CD4-positive, alpha-beta memory T cell (primary cell): ENCODE results near the gene AGAP1. TPM values are rescaled to one million over a fixed set of nuclear protein-coding genes. Genes with fewer than 3 reads are reported as not detected.

ENCODE experiments used
- CTCF ChIA-PET: fragments of 350-600 bp; sonication (Branson Sonifier 250); formaldehyde crosslinking; loops from one replicate; lab custom pipeline; 2021; ENCODE audit warnings: inconsistent platforms; ENCODE audit not compliant: partially characterized antibody; lab: Charles Lee
- POLR2A ChIA-PET: fragments of 350-600 bp; sonication (Branson Sonifier 250); formaldehyde crosslinking; loops from one replicate; lab custom pipeline; 2021; ENCODE audit not compliant: partially characterized antibody; lab: Charles Lee
- DNase-seq, 5 donors: peaks; one replicate each; pipeline versions ENCODE4 v3.0.0 to v3.0.0-alpha.2; 2020 to 2022; ENCODE audit warnings: mixed read lengths in 1 of 5
- H3K27ac ChIP-seq: one replicate; pipeline ENCODE4 v1.7.0; 2013; ENCODE audit warnings: low read depth, low read length
- H3K27me3 ChIP-seq: 2 replicates; pipeline ENCODE4 v1.7.0; 2013; ENCODE audit warnings: mild to moderate bottlenecking, low read length, moderate library complexity; ENCODE audit not compliant: insufficient read depth
- H3K36me3 ChIP-seq: 2 replicates; pipeline ENCODE4 v1.7.0; 2013; ENCODE audit warnings: mild to moderate bottlenecking, low read length, moderate library complexity; ENCODE audit not compliant: insufficient read depth
- H3K4me1 ChIP-seq: 2 replicates; pipeline ENCODE4 v1.7.0; 2013; ENCODE audit warnings: mild to moderate bottlenecking, low read length, moderate library complexity; ENCODE audit not compliant: insufficient read depth
- H3K4me3 ChIP-seq, 2 donors: one replicate each; pipeline ENCODE4 v1.7.0; 2013; ENCODE audit warnings: low read length in 2 of 2, mild to moderate bottlenecking in 1 of 2
- H3K9me3 ChIP-seq, 2 donors: one replicate each; pipeline ENCODE4 v1.7.0; 2013; ENCODE audit warnings: low read length in 2 of 2, control low read depth in 1 of 2; ENCODE audit not compliant: control insufficient read depth in 1 of 2
- H3K27ac Mint-ChIP-seq, 7 donors: one replicate each; pipeline ENCODE4 v1.8.0; 2020 to 2021; ENCODE audit warnings: mixed read lengths in 7 of 7, mild to moderate bottlenecking in 6 of 7, inconsistent platforms in 3 of 7, moderate library complexity in 3 of 7
- H3K27me3 Mint-ChIP-seq, 2 donors: one replicate each; pipeline ENCODE4 v1.8.0; 2020 to 2021; ENCODE audit warnings: mixed read lengths in 2 of 2
- H3K36me3 Mint-ChIP-seq, 2 donors: one replicate each; pipeline ENCODE4 v1.8.0; 2020 to 2021; ENCODE audit warnings: mixed read lengths in 2 of 2, inconsistent platforms in 1 of 2, mild to moderate bottlenecking in 1 of 2
- H3K4me1 Mint-ChIP-seq, 4 donors: one replicate each; pipeline ENCODE4 v1.8.0; 2020 to 2021; ENCODE audit warnings: mixed read lengths in 4 of 4, mild to moderate bottlenecking in 1 of 4
- H3K4me3 Mint-ChIP-seq, 8 donors: one replicate each; pipeline ENCODE4 v1.8.0; 2020 to 2021; ENCODE audit warnings: mixed read lengths in 8 of 8, mild to moderate bottlenecking in 7 of 8, moderate library complexity in 6 of 8, inconsistent platforms in 3 of 8
- H3K9me3 Mint-ChIP-seq, 8 donors: one replicate each; pipeline ENCODE4 v1.8.0; 2020 to 2021; ENCODE audit warnings: mixed read lengths in 8 of 8, mild to moderate bottlenecking in 5 of 8, inconsistent platforms in 3 of 8, moderate library complexity in 1 of 8
- intact Hi-C: fragments of 100-400 bp; cut with micrococcal nuclease; formaldehyde crosslinking; loops from one replicate; pipeline ENCODE4 v1.15.1; 2023
- polyA plus RNA-seq, 2 donors: library from polyadenylated mRNA; unstranded; fragments of 300-500 nt; fragmentation: Illumina TruSeq; gene quantifications; one replicate each; pipeline ENCODE4 v1.2.3, GENCODE V29; 2021
- total RNA-seq, 2 experiments: library from RNA; stranded (reverse); gene quantifications; one replicate each; pipeline ENCODE4 v1.2.3, GENCODE V29; 2021

The AGAP1 gene
- total and polyA plus RNA-seq, 4 experiments from 2014 or later, result 0.24 to 2.9 (median 1.9) TPM

- CTCF ChIA-PET, result no interaction called here
- H3K4me1 Mint-ChIP-seq, result no peaks in the 10 kb centered on the region
- no peaks in the 10 kb centered on the region for H3K4me1 ChIP-seq
Observed at GRCh38 chr2:235562065-235562747, 68.4 kb downstream of the AGAP1 start.

GRCh38 chr2:235563056-235563910 is 69.4 kb downstream of the AGAP1 start:
- no peak overlapping the region for H3K27ac ChIP-seq
- no peaks in the 10 kb centered on the region for H3K4me1 Mint-ChIP-seq
- H3K4me1 ChIP-seq, result no peaks in the 10 kb centered on the region
- H3K4me3 Mint-ChIP-seq, result no peak overlapping the region
- H3K27ac Mint-ChIP-seq, result no peak overlapping the region
- intact Hi-C loops, result no loop called here
- no peak for DNase-seq
- peaks cover 20 to 26% of the 10 kb centered on the region in 2 donors for H3K27me3 Mint-ChIP-seq
- H3K36me3 Mint-ChIP-seq, result no peaks in the 10 kb centered on the region
- POLR2A ChIA-PET, result no interaction called here
- H3K36me3 ChIP-seq, result no peaks in the 10 kb centered on the region
- no peaks in the 10 kb centered on the region for H3K9me3 ChIP-seq
- CTCF ChIA-PET, result no interaction called here
- H3K27me3 ChIP-seq, result no peaks in the 10 kb centered on the region
- H3K4me3 ChIP-seq, result no peak overlapping the region
- peaks cover 0 to 4% (median 0%) of the 10 kb centered on the region in 8 donors for H3K9me3 Mint-ChIP-seq

More at GRCh38 chr2:235562065-235562747, 68.4 kb downstream of the AGAP1 start:
- intact Hi-C loops, result no loop called here
- no peak overlapping the region for H3K27ac Mint-ChIP-seq
- peaks cover 0 to 2% (median 0%) of the 10 kb centered on the region in 8 donors for H3K9me3 Mint-ChIP-seq
- Histone ChIP-seq H3K27ac (no peak overlapping the region), H3K27me3 (no peaks in the 10 kb centered on the region), H3K4me3 (no peak overlapping the region), H3K9me3 (no peaks in the 10 kb centered on the region), H3K36me3 (no peaks in the 10 kb centered on the region)
- peak overlapping the region in 1 of 8 donors; percentile 23 for H3K4me3 Mint-ChIP-seq
- POLR2A ChIA-PET, result no interaction called here
- peaks cover 22% of the 10 kb centered on the region in 2 donors for H3K27me3 Mint-ChIP-seq
- no peak for DNase-seq
- no peaks in the 10 kb centered on the region for H3K36me3 Mint-ChIP-seq

GRCh38 chr2:235564066-235564465 is 70.2 kb downstream of the AGAP1 start:
- Histone ChIP-seq H3K27me3 (no peaks in the 10 kb centered on the region), H3K4me3 (no peak overlapping the region), H3K27ac (no peak overlapping the region), H3K36me3 (no peaks in the 10 kb centered on the region), H3K4me1 (no peaks in the 10 kb centered on the region), H3K9me3 (peaks cover 0 to 3% of the 10 kb centered on the region in 2 donors)
- no peak overlapping the region for H3K27ac Mint-ChIP-seq
- no peak for DNase-seq
- no peaks in the 10 kb centered on the region for H3K4me1 Mint-ChIP-seq
- intact Hi-C loops, result no loop called here
- no peak overlapping the region for H3K4me3 Mint-ChIP-seq
- CTCF ChIA-PET, result no interaction called here
- peaks cover 22 to 30% of the 10 kb centered on the region in 2 donors for H3K27me3 Mint-ChIP-seq
- no peaks in the 10 kb centered on the region for H3K36me3 Mint-ChIP-seq
- H3K9me3 Mint-ChIP-seq, result peaks cover 0 to 9% (median under 1%) of the 10 kb centered on the region in 8 donors
- POLR2A ChIA-PET, result no interaction called here

GRCh38 chr2:235564884-235565530 is 71.2 kb downstream of the AGAP1 start:
- Mint-ChIP-seq H3K4me3 (no peak overlapping the region), H3K27ac (no peak overlapping the region), H3K4me1 (no peaks in the 10 kb centered on the region), H3K36me3 (no peaks in the 10 kb centered on the region), H3K9me3 (peaks cover 0 to 9% (median under 1%) of the 10 kb centered on the region in 8 donors), H3K27me3 (peaks cover 21 to 33% of the 10 kb centered on the region in 2 donors)
- no peaks in the 10 kb centered on the region for H3K4me1 ChIP-seq
- CTCF ChIA-PET, result no interaction called here
- DNase-seq, result no peak
- POLR2A ChIA-PET, result no interaction called here
- intact Hi-C loops, result no loop called here
- H3K27me3 ChIP-seq, result no peaks in the 10 kb centered on the region
- no peak overlapping the region for H3K4me3 ChIP-seq
- H3K9me3 ChIP-seq, result peaks cover 0 to 3% of the 10 kb centered on the region in 2 donors
- no peak overlapping the region for H3K27ac ChIP-seq
- H3K36me3 ChIP-seq, result no peaks in the 10 kb centered on the region

GRCh38 chr2:235566415-235566814 is 72.6 kb downstream of the AGAP1 start:
- ChIA-PET POLR2A (no interaction called here), CTCF (no interaction called here)
- Mint-ChIP-seq H3K4me3 (no peak overlapping the region), H3K27ac (no peak overlapping the region), H3K9me3 (peaks cover 0 to 9% (median under 1%) of the 10 kb centered on the region in 8 donors), H3K36me3 (no peaks in the 10 kb centered on the region), H3K4me1 (no peaks in the 10 kb centered on the region), H3K27me3 (peaks cover 17 to 32% of the 10 kb centered on the region in 2 donors)
- Histone ChIP-seq H3K4me1 (no peaks in the 10 kb centered on the region), H3K9me3 (peaks cover 0 to 3% of the 10 kb centered on the region in 2 donors), H3K36me3 (no peaks in the 10 kb centered on the region), H3K4me3 (no peak overlapping the region), H3K27me3 (no peaks in the 10 kb centered on the region), H3K27ac (no peak overlapping the region)
- DNase-seq, result no peak
- intact Hi-C loops, result no loop called here

- POLR2A ChIA-PET, result no interaction called here
- Mint-ChIP-seq H3K4me1 (no peaks in the 10 kb centered on the region), H3K27ac (no peak overlapping the region), H3K27me3 (peaks cover 16 to 31% of the 10 kb centered on the region in 2 donors), H3K9me3 (peaks cover 0 to 9% (median under 1%) of the 10 kb centered on the region in 8 donors), H3K4me3 (no peak overlapping the region), H3K36me3 (no peaks in the 10 kb centered on the region)
- H3K4me1 ChIP-seq, result no peaks in the 10 kb centered on the region
- no peak for DNase-seq
- no peaks in the 10 kb centered on the region for H3K27me3 ChIP-seq
- H3K27ac ChIP-seq, result no peak overlapping the region
- CTCF ChIA-PET, result no interaction called here
- H3K36me3 ChIP-seq, result no peaks in the 10 kb centered on the region
- H3K9me3 ChIP-seq, result peaks cover 0 to 3% of the 10 kb centered on the region in 2 donors
- no peak overlapping the region for H3K4me3 ChIP-seq
- intact Hi-C loops, result no loop called here
Observed at GRCh38 chr2:235566931-235567495, 73.2 kb downstream of the AGAP1 start.

- Mint-ChIP-seq H3K27me3 (peaks cover 14 to 38% of the 10 kb centered on the region in 2 donors), H3K4me3 (no peak overlapping the region), H3K9me3 (peaks cover 0 to 10% (median under 1%) of the 10 kb centered on the region in 8 donors), H3K27ac (peak overlapping the region in 1 of 7 donors; percentile 17), H3K4me1 (no peaks in the 10 kb centered on the region), H3K36me3 (no peaks in the 10 kb centered on the region)
- no peak for DNase-seq
- intact Hi-C loops, result no loop called here
- no peaks in the 10 kb centered on the region for H3K36me3 ChIP-seq
- no peaks in the 10 kb centered on the region for H3K4me1 ChIP-seq
- ChIA-PET CTCF (no interaction called here), POLR2A (no interaction called here)
- no peak overlapping the region for H3K27ac ChIP-seq
- H3K27me3 ChIP-seq, result no peaks in the 10 kb centered on the region
- peaks cover 0 to 3% of the 10 kb centered on the region in 2 donors for H3K9me3 ChIP-seq
- H3K4me3 ChIP-seq, result no peak overlapping the region
Observed at GRCh38 chr2:235567842-235568241, 74.0 kb downstream of the AGAP1 start.
